Amygdala (tissue), 56 donors: Measurements from ENCODE around the gene ZNF778.

Experiments used
- DNase-seq, 56 donors: peaks; one replicate each; lab custom pipeline; 2025; lab: John Stamatoyannopoulos, UW

Gene ZNF778

GRCh38 chr16:89272631-89273030, 55.1 kb downstream of the ZNF778 start:
- no peak for DNase-seq

- no peak for DNase-seq
Measured at GRCh38 chr16:89273741-89274472, 56.4 kb downstream of the ZNF778 start.

- DNase-seq, result no peak
Measured at GRCh38 chr16:89274561-89275283, 57.2 kb downstream of the ZNF778 start.

- no peak for DNase-seq
Measured at GRCh38 chr16:89275284-89275584, 57.7 kb downstream of the ZNF778 start.

- no peak for DNase-seq
Measured at GRCh38 chr16:89275837-89276720, 58.6 kb downstream of the ZNF778 start.

GRCh38 chr16:89277049-89277448, 59.5 kb downstream of the ZNF778 start:
- no peak for DNase-seq

- DNase-seq, result no peak
Measured at GRCh38 chr16:89277641-89278341, 60.3 kb downstream of the ZNF778 start.

- DNase-seq, result no peak
Measured at GRCh38 chr16:89278441-89279240, 61.1 kb downstream of the ZNF778 start.

GRCh38 chr16:89279666-89280481, 62.4 kb downstream of the ZNF778 start:
- no peak for DNase-seq

GRCh38 chr16:89280546-89281188, 63.2 kb downstream of the ZNF778 start:
- no peak for DNase-seq

- DNase-seq, result no peak
Measured at GRCh38 chr16:89281189-89281577, 63.7 kb downstream of the ZNF778 start.

- DNase-seq, result no peak
Measured at GRCh38 chr16:89281829-89282228, 64.3 kb downstream of the ZNF778 start.

- DNase-seq, result no peak
Measured at GRCh38 chr16:89282523-89282922, 65.0 kb downstream of the ZNF778 start.

GRCh38 chr16:89283449-89283848, 65.9 kb downstream of the ZNF778 start:
- DNase-seq, result no peak

- no peak for DNase-seq
Measured at GRCh38 chr16:89285381-89285780, 67.9 kb downstream of the ZNF778 start.

GRCh38 chr16:89286096-89286495, 68.6 kb downstream of the ZNF778 start:
- no peak for DNase-seq
